MM.1S (cell line): ENCODE results near the gene SGMS1.

Experiments
- CTCF ChIP-seq: fragments of 300-600 bp; sonication (generic); IDR thresholded peaks from 2 replicates; pipeline ENCODE4 v1.5.1; 2016; ENCODE audit warnings: antibody characterized with exemption, low read length, mixed read lengths
- EZH2 ChIP-seq: fragments of 300-600 bp; sonication (generic); optimal IDR thresholded peaks from 2 replicates; pipeline ENCODE3; 2017; ENCODE audit warnings: low read depth, mild to moderate bottlenecking, antibody characterized with exemption, low read length, mixed read lengths
- EZH2phosphoT487 ChIP-seq: fragments of 300-600 bp; sonication (generic); IDR thresholded peaks from 2 replicates; pipeline ENCODE4 v1.6.1; 2018; ENCODE audit warnings: antibody characterized with exemption, low read length

GRCh38 chr10:50392966-50393718 is 230.6 kb downstream of the SGMS1 start:
- TF ChIP-seq CTCF (no peak), EZH2 (no peak), EZH2phosphoT487 (no peak)
